ENCODE results near the gene BCL11A.
"Not testable (repeated sequence)": the region's sequence is repeated elsewhere in the genome, so short reads cannot be mapped to it uniquely, and the experiment has no call there.

BCL11A gene

DNA sequence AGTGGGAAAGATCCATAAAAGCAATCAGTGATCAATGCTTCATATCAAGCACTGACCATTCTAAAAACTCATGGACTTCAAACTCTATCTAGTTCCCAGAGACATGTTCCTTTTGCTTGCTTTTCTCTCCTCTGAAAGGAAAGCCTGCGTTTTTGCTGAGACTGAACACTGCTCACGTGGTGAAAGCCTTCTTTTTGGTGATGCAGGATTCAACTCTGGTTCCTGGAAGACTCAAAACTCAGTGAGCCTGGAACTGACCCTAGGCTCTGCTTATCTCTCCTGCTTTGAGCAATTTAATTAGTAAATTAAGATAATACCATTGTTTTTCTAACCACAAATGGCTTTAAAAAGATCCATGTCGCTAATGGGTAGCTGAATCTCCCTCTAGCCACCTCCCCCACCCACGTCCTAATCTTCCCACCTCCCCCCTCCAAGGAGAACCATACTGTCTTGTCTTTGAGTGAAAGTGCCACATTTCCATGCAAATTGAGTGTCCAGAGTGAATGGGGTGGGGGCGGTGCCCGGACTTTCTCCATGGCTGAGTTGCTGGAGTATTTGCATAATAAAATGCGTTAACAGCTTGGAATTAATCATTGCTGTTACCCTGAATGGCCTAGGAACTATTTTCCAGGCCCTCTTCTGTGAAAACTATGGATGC is 130.5 kb downstream of the BCL11A start:
- no peak for DNase-seq

- DNase-seq: not testable (repeated sequence)
Observed at GRCh38 chr2:60417210-60417609, 136.2 kb downstream of the BCL11A start.

DNA sequence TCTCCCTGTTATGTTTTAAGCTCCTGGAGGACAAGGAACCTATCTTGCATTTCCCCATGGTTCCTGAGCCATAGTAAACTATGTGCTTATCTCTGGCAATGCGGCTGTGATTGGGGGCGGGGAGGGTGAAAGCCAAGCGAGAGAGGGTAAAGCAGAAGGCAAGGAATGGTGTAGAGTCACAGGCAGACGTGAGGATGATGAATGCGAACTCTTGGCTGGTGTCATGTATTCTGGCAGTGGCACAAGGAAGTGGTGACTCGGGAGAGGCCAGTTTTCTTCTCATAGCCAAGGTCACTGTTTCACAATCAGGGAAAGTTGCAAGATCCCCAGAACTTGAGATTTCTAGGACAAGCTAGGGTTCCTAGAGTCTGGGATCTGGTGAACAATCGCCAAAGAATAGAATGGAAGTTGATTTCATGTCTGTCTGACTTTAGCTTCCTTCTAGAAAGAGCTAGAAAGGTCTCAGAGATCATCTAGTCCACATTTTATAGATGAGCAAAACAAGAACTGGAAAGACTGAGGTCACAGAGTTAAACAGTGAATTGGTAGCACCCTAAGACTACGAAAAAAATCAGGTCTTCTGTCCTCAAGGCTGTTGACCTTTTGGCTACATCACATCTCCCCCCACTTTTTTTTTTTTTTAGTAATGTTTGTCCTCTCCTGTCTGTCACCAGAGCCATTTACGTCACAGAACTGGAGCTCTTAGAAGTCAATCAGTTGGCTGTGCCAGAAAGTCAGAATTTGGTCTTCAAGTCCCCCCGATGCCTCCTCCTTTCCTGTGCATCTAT is 137.0 kb downstream of the BCL11A start:
- no peak for DNase-seq

DNA sequence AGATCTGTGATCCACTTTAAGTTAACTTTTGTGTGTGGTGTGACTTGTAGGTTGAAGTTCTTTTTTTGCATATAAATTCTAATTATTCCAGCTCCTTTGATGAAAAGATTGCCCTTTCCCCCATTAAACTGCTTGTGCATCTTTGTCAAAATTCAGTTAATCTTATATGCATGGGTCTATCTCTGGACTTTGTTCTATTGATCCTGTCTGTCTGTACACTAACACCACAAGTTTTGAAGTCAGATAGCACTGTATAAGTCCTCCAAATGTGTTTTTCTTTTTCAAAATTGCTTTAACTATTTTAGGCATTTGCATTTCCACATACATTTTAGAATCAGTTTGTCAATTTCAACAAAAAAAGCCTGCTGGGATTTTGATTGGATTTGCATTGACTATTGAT is 137.6 kb downstream of the BCL11A start:
- DNase-seq: no peak

DNA sequence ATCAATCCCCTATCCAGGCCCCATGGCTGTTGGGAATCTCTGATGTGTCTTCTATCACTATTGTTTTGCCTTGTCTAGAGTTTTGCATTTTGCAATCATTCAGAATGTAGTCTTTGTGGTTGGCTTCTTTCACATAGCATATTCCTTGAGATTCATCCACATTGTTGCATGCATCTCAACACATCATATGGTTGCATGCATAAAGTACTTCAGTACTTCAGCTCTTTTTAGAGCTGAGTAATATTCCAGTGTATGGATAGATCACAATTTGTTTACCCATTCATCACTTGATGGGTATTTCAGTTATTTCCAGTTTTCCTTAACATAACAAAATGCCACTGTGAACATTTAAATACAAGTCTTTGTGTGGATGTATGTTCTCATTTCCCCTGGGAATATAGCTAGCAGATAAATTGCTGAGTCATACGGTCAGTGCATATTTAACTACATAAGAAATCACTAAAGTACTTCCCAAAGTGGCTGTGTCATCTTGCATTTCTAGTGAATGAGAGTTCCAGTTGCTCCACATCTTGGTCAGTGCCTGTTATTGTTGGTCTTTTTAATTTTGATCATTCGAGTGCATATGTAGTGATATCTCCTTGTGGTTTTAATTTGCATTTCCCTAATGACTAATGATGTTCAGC is 138.8 kb downstream of the BCL11A start:
- DNase-seq: no peak

GRCh38 chr2:60413814-60414168 is 139.7 kb downstream of the BCL11A start:
- DNase-seq: no peak

GRCh38 chr2:60413069-60413813 is 140.2 kb downstream of the BCL11A start:
- no peak for DNase-seq

DNA sequence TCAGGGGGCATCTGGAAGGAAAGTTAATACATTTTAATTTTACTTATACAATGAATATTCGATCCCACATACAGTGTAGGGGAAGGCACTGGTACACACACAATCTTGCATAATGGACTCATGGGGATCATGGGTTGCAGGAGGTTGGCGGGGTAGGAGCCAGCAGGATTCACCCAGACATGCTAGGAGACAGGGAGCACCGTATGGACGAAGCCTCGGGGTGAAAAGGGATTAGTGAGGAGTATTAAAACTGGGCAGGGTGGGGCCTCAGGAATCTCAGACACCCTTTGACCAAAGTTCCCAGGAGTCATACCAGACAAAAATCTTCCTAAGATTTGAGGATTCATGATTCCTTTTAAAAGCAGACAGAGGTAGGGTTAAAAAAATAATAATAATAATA is 140.8 kb downstream of the BCL11A start:
- DNase-seq: no peak

- DNase-seq: no peak
Observed at GRCh38 chr2:60412027-60412426, 141.4 kb downstream of the BCL11A start.

- DNase-seq: no peak
Observed at GRCh38 chr2:60411295-60411694, 142.2 kb downstream of the BCL11A start.

DNA sequence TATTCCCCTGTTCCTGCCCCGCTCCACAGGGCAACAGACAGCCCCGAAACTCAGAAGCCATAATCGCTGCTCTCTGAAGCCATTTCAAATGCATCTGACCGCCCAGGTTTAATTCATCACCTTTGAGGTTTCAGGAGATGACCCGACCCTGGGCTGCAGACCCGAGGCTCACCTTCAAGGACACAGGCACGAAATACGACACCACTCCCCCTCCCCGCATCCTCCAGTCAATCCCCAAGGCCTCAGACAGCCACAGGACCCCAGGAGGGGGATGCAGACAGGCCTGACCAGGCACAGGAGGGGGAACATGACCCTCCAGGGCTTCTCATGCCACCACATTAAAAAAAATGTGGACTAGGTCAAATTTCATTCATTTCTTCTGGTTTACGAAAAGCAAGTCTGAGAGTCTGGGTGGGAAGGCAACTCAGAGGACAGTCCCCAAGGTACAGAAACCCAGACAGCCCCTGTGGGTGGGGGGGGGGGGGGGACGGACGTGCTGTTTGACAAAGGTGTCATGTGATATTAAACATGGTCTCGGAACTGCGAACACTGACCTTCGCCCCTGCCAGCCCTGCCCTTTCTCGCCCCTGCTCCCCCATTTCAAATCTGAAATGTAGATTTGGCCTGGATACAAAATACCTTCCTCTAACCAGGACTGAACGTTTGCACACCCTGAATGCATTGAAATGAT is 142.9 kb downstream of the BCL11A start:
- no peak for DNase-seq

GRCh38 chr2:60409531-60409871 is 144.0 kb downstream of the BCL11A start:
- DNase-seq: no peak

- DNase-seq: no peak
Observed at GRCh38 chr2:60408811-60409530, 144.5 kb downstream of the BCL11A start.

DNA sequence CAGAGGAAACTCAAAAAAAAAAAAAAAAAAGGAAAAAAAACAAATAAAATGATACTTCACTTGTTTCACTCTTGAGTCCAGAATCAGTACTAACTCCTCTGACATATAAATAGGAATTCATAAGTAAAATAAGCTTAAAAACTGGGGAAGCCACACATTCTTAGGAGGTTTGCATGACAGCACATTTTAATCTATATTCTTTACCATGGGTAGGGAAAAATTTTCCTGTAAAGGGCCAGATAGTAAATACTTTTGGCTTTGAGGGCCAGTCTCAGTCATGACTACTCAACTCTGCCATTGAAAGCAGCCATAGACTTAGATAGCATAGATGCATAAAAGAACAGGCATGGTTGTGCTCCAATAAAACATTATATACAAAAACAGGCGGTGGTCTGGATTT is 145.2 kb downstream of the BCL11A start:
- no peak for DNase-seq

DNA sequence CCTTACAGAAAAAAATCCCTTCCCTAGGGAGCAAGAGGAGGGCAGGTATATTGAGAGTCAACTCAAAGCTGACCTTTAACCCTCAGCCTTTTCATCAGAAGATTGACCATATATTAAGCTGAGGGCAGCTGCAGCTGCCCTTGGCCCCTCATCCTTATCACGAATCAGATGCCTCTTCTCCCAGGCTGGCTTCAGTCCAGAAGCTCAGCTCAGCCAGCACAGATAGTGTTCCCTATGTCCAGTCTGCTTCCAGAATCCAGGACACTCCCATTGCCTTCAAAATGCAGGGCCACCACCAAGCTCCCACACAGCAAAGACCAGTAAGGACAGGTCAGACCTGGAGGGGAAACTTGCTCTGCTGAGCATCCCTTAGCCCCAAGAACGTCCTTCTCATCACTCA is 146.1 kb downstream of the BCL11A start:
- DNase-seq: no peak

- DNase-seq: no peak
Observed at GRCh38 chr2:60406192-60406591, 147.3 kb downstream of the BCL11A start.

DNA sequence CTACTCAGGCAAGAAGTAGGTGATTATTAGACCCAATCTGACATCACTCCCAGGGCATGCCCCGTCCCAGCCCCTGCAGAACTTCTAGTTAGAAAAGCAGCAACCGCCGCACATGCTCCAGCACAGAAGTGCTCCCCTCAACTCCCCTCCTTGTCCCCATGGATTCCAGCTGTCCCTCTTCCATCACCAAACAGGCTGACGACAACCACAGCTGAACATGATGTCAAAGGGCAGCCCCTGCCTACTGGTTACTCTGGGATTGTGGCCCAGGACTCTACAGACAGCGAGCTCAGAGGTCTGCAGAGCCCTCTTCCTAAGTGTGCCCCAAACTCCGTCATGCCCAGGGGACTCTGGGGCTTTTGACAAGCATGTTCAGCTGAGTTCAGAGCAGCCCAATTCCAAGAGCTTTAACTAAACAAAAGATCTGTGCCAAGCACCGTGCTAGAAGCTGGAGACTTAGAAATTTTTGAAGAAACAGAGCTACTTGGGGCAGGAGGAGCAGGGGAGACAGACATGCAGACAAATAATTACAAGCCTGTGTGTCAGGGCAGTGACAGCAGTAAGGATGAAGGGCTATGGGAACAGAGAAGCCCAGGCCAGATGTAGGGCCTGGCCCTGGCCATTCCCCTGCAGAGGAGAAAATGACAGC is 148.1 kb downstream of the BCL11A start:
- DNase-seq: no peak

All from NCI-H1930 (cell line).